Measurements from ENCODE around the gene OSR1. TPM values are rescaled to one million over a fixed set of nuclear protein-coding genes. Genes with fewer than 3 reads are reported as not detected.

Gene OSR1
- polyA plus RNA-seq, 1 of the 3 experiments (the other 2 are of a cell fraction) = 76.6 TPM

DNA sequence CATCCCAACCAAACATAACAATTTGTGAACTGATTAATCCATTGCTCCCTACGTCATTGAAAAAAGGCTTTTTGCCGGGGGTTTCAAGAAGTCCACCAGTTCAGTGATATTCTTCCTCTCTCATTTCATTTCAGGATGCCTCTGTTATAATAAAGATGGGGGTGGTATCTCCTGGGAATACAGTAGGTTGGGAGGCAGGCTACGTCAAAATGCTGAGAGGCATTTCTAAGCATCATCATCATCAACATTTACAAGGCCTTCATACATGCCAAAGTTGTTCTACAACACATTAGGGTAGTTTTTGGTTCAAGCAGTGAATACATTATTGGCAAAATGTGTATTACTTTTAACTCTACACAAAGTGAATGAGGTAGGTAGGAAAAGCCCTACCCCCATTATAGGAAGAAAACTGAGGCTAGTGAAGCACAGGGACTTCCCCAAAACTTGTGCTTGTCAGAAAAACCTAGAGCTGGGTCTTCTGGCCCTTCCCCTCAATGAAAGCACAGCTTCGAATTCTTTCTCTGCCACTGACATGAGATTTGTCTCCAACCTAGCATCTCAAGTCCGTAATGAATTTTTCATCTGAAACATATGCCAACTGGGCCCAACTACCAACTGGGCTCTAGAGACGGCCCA lies 11.3 kb downstream of the OSR1 start:
- TF ChIP-seq SMC3 (IDR thresholded peaks at IDR 0.05; ENCODE audit: low read depth, low read length) (0 out of 2 replicates have a peak, but pooled peaks have one; percentile 0), JUND (IDR thresholded peaks at IDR 0.05) (no peak)
- CTCF ChIA-PET = interaction anchor here (0.8 to 6.2 kb wide), 8 partner anchors 10 to 832 kb away, joined by 3 to 79 read pairs (median 6); partner anchors contain the start of gene OSR1
- H4K20me1 ChIP-seq (ENCODE audit: insufficient read depth) = peaks cover 22% of the 10 kb centered on the region
- H3K36me3 ChIP-seq (replicated peaks in 1 of 2; ENCODE audit: control insufficient read depth in 1 of 2, insufficient read depth in 2 of 2, low read length in 1 of 2) = peaks cover 21 to 26% of the 10 kb centered on the region in 2 experiments
- H3K79me2 ChIP-seq (ENCODE audit: insufficient read depth) = peaks cover 27% of the 10 kb centered on the region
- peak overlapping the region; percentile 86 to 96 for H3K27ac ChIP-seq (ENCODE audit: low read depth in 2 of 2, low read length in 1 of 2)
- POLR2A ChIA-PET = interaction anchor here (0.6 to 0.8 kb wide), 2 partner anchors 11 to 769 kb away, joined by 3 to 8 read pairs; partner anchors contain the start of gene OSR1
- no peaks in the 10 kb centered on the region for H3K27me3 ChIP-seq (ENCODE audit: insufficient read depth)
- peak overlapping the region; percentile 84 for H3K9ac ChIP-seq
- 43% methylated on average over 6 of the region's 6 CpGs for WGBS (ENCODE audit: low lambda C conversion rate)
- DNase-seq = no peak
- peaks cover 0 to 28% of the 10 kb centered on the region in 2 experiments; a peak in 2 of 4 replicates for H3K4me1 ChIP-seq (ENCODE audit: control insufficient read depth in 1 of 2, insufficient read depth in 2 of 2, low read depth in 1 of 2, low read length in 1 of 2)
- H3F3A ChIP-seq (replicated peaks; ENCODE audit: insufficient read depth) = peaks cover 38% of the 10 kb centered on the region
- peak overlapping the region; percentile 85 for H3K4me2 ChIP-seq
- no peaks in the 10 kb centered on the region for H3K9me3 ChIP-seq
- peak overlapping the region; percentile 78 for H2AFZ ChIP-seq (ENCODE audit: low read depth)
- H3K9me2 ChIP-seq = no peaks in the 10 kb centered on the region
- peak overlapping the region; percentile 81 to 99 for H3K4me3 ChIP-seq (ENCODE audit: low read depth in 2 of 2, low read length in 1 of 2)

DNA sequence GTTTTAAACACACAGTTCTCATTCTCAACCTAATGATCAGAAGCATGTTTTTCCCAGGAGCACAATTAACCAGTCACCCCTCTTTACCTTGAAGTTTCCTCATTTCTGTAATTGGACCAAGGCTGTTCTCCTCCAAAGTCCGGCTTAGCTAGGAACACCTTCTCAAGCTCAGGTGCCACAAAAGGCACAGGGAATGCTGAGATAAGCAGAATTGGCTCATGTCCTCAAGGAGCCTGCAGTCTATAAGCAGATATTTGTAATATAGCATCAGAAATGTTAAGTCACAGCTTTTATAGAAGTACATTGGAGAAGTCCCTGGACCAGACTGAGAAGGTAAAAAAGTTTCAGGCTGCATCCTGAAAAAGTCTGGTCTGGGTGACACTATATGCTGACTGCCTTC lies 20.7 kb downstream of the OSR1 start:
- no peak for DNase-seq
- Histone ChIP-seq H3K79me2 (ENCODE audit: insufficient read depth) (no peaks in the 10 kb centered on the region), H3K36me3 (replicated peaks in 1 of 2; ENCODE audit: control insufficient read depth in 1 of 2, insufficient read depth in 2 of 2, low read length in 1 of 2) (peaks cover 0 to 7% of the 10 kb centered on the region in 2 experiments), H4K20me1 (ENCODE audit: insufficient read depth) (no peaks in the 10 kb centered on the region), H3F3A (replicated peaks; ENCODE audit: insufficient read depth) (no peaks in the 10 kb centered on the region), H3K4me1 (ENCODE audit: control insufficient read depth in 1 of 2, insufficient read depth in 2 of 2, low read depth in 1 of 2, low read length in 1 of 2) (no peaks in the 10 kb centered on the region; a peak in 1 of 4 replicates), H3K4me2 (no peak overlapping the region), H3K9me3 (no peaks in the 10 kb centered on the region), H3K4me3 (ENCODE audit: low read depth in 2 of 2, low read length in 1 of 2) (no peak overlapping the region), H2AFZ (ENCODE audit: low read depth) (no peak overlapping the region), H3K9me2 (no peaks in the 10 kb centered on the region), H3K27me3 (ENCODE audit: insufficient read depth) (no peaks in the 10 kb centered on the region), H3K9ac (no peak overlapping the region), H3K27ac (ENCODE audit: low read depth in 2 of 2, low read length in 1 of 2) (no peak overlapping the region)
- 93% methylated on average over 1 of the region's 1 CpG for WGBS (ENCODE audit: low lambda C conversion rate)
- TF ChIP-seq ELF1 (IDR thresholded peaks at IDR 0.05) (no peak), MEF2A (IDR thresholded peaks at IDR 0.05; ENCODE audit: borderline replicate concordance, low read depth) (no peak), TAF1 (IDR thresholded peaks at IDR 0.05; ENCODE audit: borderline replicate concordance, low read depth, low read length) (no peak), EP300 (IDR thresholded peaks at IDR 0.05; ENCODE audit: borderline replicate concordance in 1 of 2, low read depth in 1 of 2, low read length in 1 of 2) (no peak), GABPA (IDR thresholded peaks at IDR 0.05; ENCODE audit: low read depth) (no peak)
- CTCF ChIA-PET = interaction anchor here (1.0 to 5.9 kb wide), 2 partner anchors 11 to 15 kb away, joined by 4 to 33 read pairs; no protein-coding TSS in a partner anchor
- POLR2A ChIA-PET = no interaction called here

DNA sequence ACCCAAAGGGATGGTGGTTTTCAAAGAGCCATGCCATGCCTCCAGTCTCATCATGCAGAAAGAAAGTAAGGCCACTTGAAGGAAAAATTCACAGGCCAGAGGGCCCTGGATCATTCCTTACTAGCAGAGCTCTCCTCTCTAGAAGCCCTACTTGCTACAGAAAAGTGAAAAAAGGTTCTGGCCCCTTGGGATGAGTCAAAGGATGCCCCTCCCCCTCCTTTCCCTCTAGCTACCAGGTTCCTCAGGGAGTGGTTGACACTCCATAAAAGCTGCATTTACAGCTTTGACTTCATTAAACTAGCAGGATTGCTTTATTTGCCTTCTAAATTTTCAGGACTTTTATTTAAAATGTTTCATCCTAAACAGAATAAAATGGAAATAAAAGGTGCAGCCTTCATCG lies 21.2 kb downstream of the OSR1 start:
- no peak overlapping the region for H3K27ac ChIP-seq (ENCODE audit: low read depth in 2 of 2, low read length in 1 of 2)
- H3K36me3 ChIP-seq (replicated peaks in 1 of 2; ENCODE audit: control insufficient read depth in 1 of 2, insufficient read depth in 2 of 2, low read length in 1 of 2) = peaks cover 0 to 7% of the 10 kb centered on the region in 2 experiments
- no peak for DNase-seq
- CTCF ChIA-PET = interaction anchor here (0.6 to 5.9 kb wide), 3 partner anchors 12 to 816 kb away, joined by 3 to 33 read pairs (median 4); no protein-coding TSS in a partner anchor
- no peaks in the 10 kb centered on the region for H4K20me1 ChIP-seq (ENCODE audit: insufficient read depth)
- no peak overlapping the region for H3K9ac ChIP-seq
- H3K9me2 ChIP-seq = no peaks in the 10 kb centered on the region
- no peaks in the 10 kb centered on the region for H3K27me3 ChIP-seq (ENCODE audit: insufficient read depth)
- H3K4me1 ChIP-seq (ENCODE audit: control insufficient read depth in 1 of 2, insufficient read depth in 2 of 2, low read depth in 1 of 2, low read length in 1 of 2) = peaks cover 0 to 3% of the 10 kb centered on the region in 2 experiments; a peak in 1 of 4 replicates
- no peaks in the 10 kb centered on the region for H3F3A ChIP-seq (replicated peaks; ENCODE audit: insufficient read depth)
- H3K9me3 ChIP-seq = no peaks in the 10 kb centered on the region
- H3K4me3 ChIP-seq (ENCODE audit: low read depth in 2 of 2, low read length in 1 of 2) = no peak overlapping the region
- no peaks in the 10 kb centered on the region for H3K79me2 ChIP-seq (ENCODE audit: insufficient read depth)
- no peak overlapping the region for H2AFZ ChIP-seq (ENCODE audit: low read depth)
- H3K4me2 ChIP-seq = no peak overlapping the region
- POLR2A ChIA-PET = no interaction called here
- 100% methylated on average over 1 of the region's 1 CpG for WGBS (ENCODE audit: low lambda C conversion rate)
- no peak for TF ChIP-seq RFX5 (IDR thresholded peaks at IDR 0.05; ENCODE audit: low read length)
- TF ChIP-seq RAD21 (IDR thresholded peaks at IDR 0.05; ENCODE audit: low read length) = no peak
- no peak for TF ChIP-seq MEF2A (IDR thresholded peaks at IDR 0.05; ENCODE audit: borderline replicate concordance, low read depth)
- no peak for TF ChIP-seq MXI1 (IDR thresholded peaks at IDR 0.05; ENCODE audit: low read depth, low read length)
- TF ChIP-seq NFIC (IDR thresholded peaks at IDR 0.05; ENCODE audit: borderline replicate concordance) = no peak
- TF ChIP-seq, protein P1, sequence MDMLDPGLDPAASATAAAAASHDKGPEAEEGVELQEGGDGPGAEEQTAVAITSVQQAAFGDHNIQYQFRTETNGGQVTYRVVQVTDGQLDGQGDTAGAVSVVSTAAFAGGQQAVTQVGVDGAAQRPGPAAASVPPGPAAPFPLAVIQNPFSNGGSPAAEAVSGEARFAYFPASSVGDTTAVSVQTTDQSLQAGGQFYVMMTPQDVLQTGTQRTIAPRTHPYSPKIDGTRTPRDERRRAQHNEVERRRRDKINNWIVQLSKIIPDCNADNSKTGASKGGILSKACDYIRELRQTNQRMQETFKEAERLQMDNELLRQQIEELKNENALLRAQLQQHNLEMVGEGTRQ (IDR thresholded peaks at IDR 0.05; ENCODE audit: borderline replicate concordance, low read depth, low read length) = no peak
- no peak for TF ChIP-seq FOSL2 (IDR thresholded peaks at IDR 0.05; ENCODE audit: borderline replicate concordance, low read depth)
- no peak for TF ChIP-seq RCOR1 (IDR thresholded peaks at IDR 0.05; ENCODE audit: low read length)
- TF ChIP-seq, protein P2, sequence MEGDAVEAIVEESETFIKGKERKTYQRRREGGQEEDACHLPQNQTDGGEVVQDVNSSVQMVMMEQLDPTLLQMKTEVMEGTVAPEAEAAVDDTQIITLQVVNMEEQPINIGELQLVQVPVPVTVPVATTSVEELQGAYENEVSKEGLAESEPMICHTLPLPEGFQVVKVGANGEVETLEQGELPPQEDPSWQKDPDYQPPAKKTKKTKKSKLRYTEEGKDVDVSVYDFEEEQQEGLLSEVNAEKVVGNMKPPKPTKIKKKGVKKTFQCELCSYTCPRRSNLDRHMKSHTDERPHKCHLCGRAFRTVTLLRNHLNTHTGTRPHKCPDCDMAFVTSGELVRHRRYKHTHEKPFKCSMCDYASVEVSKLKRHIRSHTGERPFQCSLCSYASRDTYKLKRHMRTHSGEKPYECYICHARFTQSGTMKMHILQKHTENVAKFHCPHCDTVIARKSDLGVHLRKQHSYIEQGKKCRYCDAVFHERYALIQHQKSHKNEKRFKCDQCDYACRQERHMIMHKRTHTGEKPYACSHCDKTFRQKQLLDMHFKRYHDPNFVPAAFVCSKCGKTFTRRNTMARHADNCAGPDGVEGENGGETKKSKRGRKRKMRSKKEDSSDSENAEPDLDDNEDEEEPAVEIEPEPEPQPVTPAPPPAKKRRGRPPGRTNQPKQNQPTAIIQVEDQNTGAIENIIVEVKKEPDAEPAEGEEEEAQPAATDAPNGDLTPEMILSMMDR (IDR thresholded peaks at IDR 0.05) = no peak
- TF ChIP-seq FOXJ3 (CRISPR knock-in tag; IDR thresholded peaks at IDR 0.05) = no peak
- no peak for TF ChIP-seq CHD2 (IDR thresholded peaks at IDR 0.05; ENCODE audit: low read length, partially characterized antibody)
- TF ChIP-seq, protein P3, sequence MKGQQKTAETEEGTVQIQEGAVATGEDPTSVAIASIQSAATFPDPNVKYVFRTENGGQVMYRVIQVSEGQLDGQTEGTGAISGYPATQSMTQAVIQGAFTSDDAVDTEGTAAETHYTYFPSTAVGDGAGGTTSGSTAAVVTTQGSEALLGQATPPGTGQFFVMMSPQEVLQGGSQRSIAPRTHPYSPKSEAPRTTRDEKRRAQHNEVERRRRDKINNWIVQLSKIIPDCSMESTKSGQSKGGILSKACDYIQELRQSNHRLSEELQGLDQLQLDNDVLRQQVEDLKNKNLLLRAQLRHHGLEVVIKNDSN (IDR thresholded peaks at IDR 0.05; ENCODE audit: borderline replicate concordance, low read depth) = no peak
- TF ChIP-seq RXRA (IDR thresholded peaks at IDR 0.05; ENCODE audit: borderline replicate concordance, low read depth) = no peak
- TF ChIP-seq POLR2AphosphoS5 (IDR thresholded peaks at IDR 0.05; ENCODE audit: low read depth, low read length) = no peak

Measured in SK-N-SH (cell line).